ENCODE measurements around the gene OGG1.

Gene OGG1

GRCh38 chr3:9749645-9750555 lies at the start of gene OGG1:
OGG1 (plus strand) TSS chr3:9749952; CDS start chr3:9750287, 335 bp downstream.
- no peaks in the 10 kb centered on the region for H3K9me3 ChIP-seq (ENCODE audit: control insufficient read depth, low read depth, low read length)
- no peaks in the 10 kb centered on the region for H3K4me1 ChIP-seq (ENCODE audit: control insufficient read depth, low read depth, low read length)
- H3K9ac ChIP-seq (ENCODE audit: low read length) = peak within 1 kb of the TSS; percentile 62
- H3K27me3 ChIP-seq (ENCODE audit: control insufficient read depth, insufficient read depth, low read length) = no peaks in the 10 kb centered on the region
- H3K27ac ChIP-seq (ENCODE audit: low read length) = peak within 1 kb of the TSS; percentile 44
- H3K36me3 ChIP-seq (ENCODE audit: control insufficient read depth, low read depth, low read length) = peaks cover 46% of the 10 kb centered on the region
- peak within 1 kb of the TSS; percentile 80 for H3K4me3 ChIP-seq (ENCODE audit: low read length)

GRCh38 chr3:9700536-9700935 lies 49.2 kb upstream of the OGG1 start:
- Histone ChIP-seq H3K4me3 (ENCODE audit: low read length) (no peak overlapping the region), H3K36me3 (ENCODE audit: control insufficient read depth, low read depth, low read length) (no peaks in the 10 kb centered on the region)

GRCh38 chr3:9701006-9701405 lies 48.7 kb upstream of the OGG1 start:
- no peaks in the 10 kb centered on the region for H3K4me1 ChIP-seq (ENCODE audit: control insufficient read depth, low read depth, low read length)
- H3K27me3 ChIP-seq (ENCODE audit: control insufficient read depth, insufficient read depth, low read length) = peaks cover 16% of the 10 kb centered on the region
- no peaks in the 10 kb centered on the region for H3K9me3 ChIP-seq (ENCODE audit: control insufficient read depth, low read depth, low read length)
- no peak overlapping the region for H3K27ac ChIP-seq (ENCODE audit: low read length)
- no peak overlapping the region for H3K4me3 ChIP-seq (ENCODE audit: low read length)
- no peak overlapping the region for H3K9ac ChIP-seq (ENCODE audit: low read length)
- H3K36me3 ChIP-seq (ENCODE audit: control insufficient read depth, low read depth, low read length) = no peaks in the 10 kb centered on the region

More at GRCh38 chr3:9700536-9700935, 49.2 kb upstream of the OGG1 start:
- Histone ChIP-seq H3K9me3 (ENCODE audit: control insufficient read depth, low read depth, low read length) (no peaks in the 10 kb centered on the region), H3K27ac (ENCODE audit: low read length) (no peak overlapping the region), H3K27me3 (ENCODE audit: control insufficient read depth, insufficient read depth, low read length) (peaks cover 16% of the 10 kb centered on the region), H3K9ac (ENCODE audit: low read length) (no peak overlapping the region), H3K4me1 (ENCODE audit: control insufficient read depth, low read depth, low read length) (no peaks in the 10 kb centered on the region)

- no peaks in the 10 kb centered on the region for H3K4me1 ChIP-seq (ENCODE audit: control insufficient read depth, low read depth, low read length)
- no peaks in the 10 kb centered on the region for H3K36me3 ChIP-seq (ENCODE audit: control insufficient read depth, low read depth, low read length)
- H3K9me3 ChIP-seq (ENCODE audit: control insufficient read depth, low read depth, low read length) = no peaks in the 10 kb centered on the region
- no peak overlapping the region for H3K9ac ChIP-seq (ENCODE audit: low read length)
- H3K27ac ChIP-seq (ENCODE audit: low read length) = no peak overlapping the region
- H3K4me3 ChIP-seq (ENCODE audit: low read length) = no peak overlapping the region
- H3K27me3 ChIP-seq (ENCODE audit: control insufficient read depth, insufficient read depth, low read length) = peaks cover 16% of the 10 kb centered on the region
Measured at GRCh38 chr3:9701711-9702110, 48.0 kb upstream of the OGG1 start.

- H3K9ac ChIP-seq (ENCODE audit: low read length) = no peak overlapping the region
- no peaks in the 10 kb centered on the region for H3K9me3 ChIP-seq (ENCODE audit: control insufficient read depth, low read depth, low read length)
- no peaks in the 10 kb centered on the region for H3K36me3 ChIP-seq (ENCODE audit: control insufficient read depth, low read depth, low read length)
- no peak overlapping the region for H3K27ac ChIP-seq (ENCODE audit: low read length)
- no peak overlapping the region for H3K4me3 ChIP-seq (ENCODE audit: low read length)
- H3K27me3 ChIP-seq (ENCODE audit: control insufficient read depth, insufficient read depth, low read length) = peaks cover 16% of the 10 kb centered on the region
- H3K4me1 ChIP-seq (ENCODE audit: control insufficient read depth, low read depth, low read length) = no peaks in the 10 kb centered on the region
Measured at GRCh38 chr3:9703240-9703639, 46.5 kb upstream of the OGG1 start.

- Histone ChIP-seq H3K27ac (ENCODE audit: low read length) (no peak within 1 kb of the TSS), H3K9ac (ENCODE audit: low read length) (no peak within 1 kb of the TSS), H3K36me3 (ENCODE audit: control insufficient read depth, low read depth, low read length) (no peaks in the 10 kb centered on the region), H3K27me3 (ENCODE audit: control insufficient read depth, insufficient read depth, low read length) (peaks cover 16% of the 10 kb centered on the region), H3K9me3 (ENCODE audit: control insufficient read depth, low read depth, low read length) (no peaks in the 10 kb centered on the region), H3K4me1 (ENCODE audit: control insufficient read depth, low read depth, low read length) (no peaks in the 10 kb centered on the region), H3K4me3 (ENCODE audit: low read length) (peak within 1 kb of the TSS; percentile 61)
Measured at GRCh38 chr3:9703736-9704346, 45.9 kb upstream of the OGG1 start, which contains the start of gene CPNE9. CPNE9 (plus strand) TSS chr3:9703833; CDS start chr3:9703997, 164 bp downstream.

GRCh38 chr3:9704347-9705322 lies 45.1 kb upstream of the OGG1 start:
- Histone ChIP-seq H3K9ac (ENCODE audit: low read length) (no peak overlapping the region), H3K36me3 (ENCODE audit: control insufficient read depth, low read depth, low read length) (no peaks in the 10 kb centered on the region), H3K27me3 (ENCODE audit: control insufficient read depth, insufficient read depth, low read length) (peaks cover 16% of the 10 kb centered on the region), H3K4me3 (ENCODE audit: low read length) (peak overlapping the region; percentile 61), H3K4me1 (ENCODE audit: control insufficient read depth, low read depth, low read length) (no peaks in the 10 kb centered on the region), H3K27ac (ENCODE audit: low read length) (no peak overlapping the region), H3K9me3 (ENCODE audit: control insufficient read depth, low read depth, low read length) (no peaks in the 10 kb centered on the region)

- Histone ChIP-seq H3K9ac (ENCODE audit: low read length) (no peak overlapping the region), H3K36me3 (ENCODE audit: control insufficient read depth, low read depth, low read length) (no peaks in the 10 kb centered on the region), H3K27ac (ENCODE audit: low read length) (no peak overlapping the region), H3K9me3 (ENCODE audit: control insufficient read depth, low read depth, low read length) (no peaks in the 10 kb centered on the region), H3K4me1 (ENCODE audit: control insufficient read depth, low read depth, low read length) (no peaks in the 10 kb centered on the region), H3K4me3 (ENCODE audit: low read length) (no peak overlapping the region), H3K27me3 (ENCODE audit: control insufficient read depth, insufficient read depth, low read length) (no peaks in the 10 kb centered on the region)
Measured at GRCh38 chr3:9710174-9710739, 39.5 kb upstream of the OGG1 start.

GRCh38 chr3:9712415-9712814 lies 37.3 kb upstream of the OGG1 start:
- H3K27ac ChIP-seq (ENCODE audit: low read length) = no peak overlapping the region
- no peaks in the 10 kb centered on the region for H3K27me3 ChIP-seq (ENCODE audit: control insufficient read depth, insufficient read depth, low read length)
- H3K36me3 ChIP-seq (ENCODE audit: control insufficient read depth, low read depth, low read length) = no peaks in the 10 kb centered on the region
- no peak overlapping the region for H3K9ac ChIP-seq (ENCODE audit: low read length)
- H3K4me1 ChIP-seq (ENCODE audit: control insufficient read depth, low read depth, low read length) = no peaks in the 10 kb centered on the region
- no peaks in the 10 kb centered on the region for H3K9me3 ChIP-seq (ENCODE audit: control insufficient read depth, low read depth, low read length)
- no peak overlapping the region for H3K4me3 ChIP-seq (ENCODE audit: low read length)

GRCh38 chr3:9713142-9713541 lies 36.6 kb upstream of the OGG1 start:
- H3K9ac ChIP-seq (ENCODE audit: low read length) = no peak overlapping the region
- H3K27ac ChIP-seq (ENCODE audit: low read length) = no peak overlapping the region
- no peak overlapping the region for H3K4me3 ChIP-seq (ENCODE audit: low read length)
- no peaks in the 10 kb centered on the region for H3K4me1 ChIP-seq (ENCODE audit: control insufficient read depth, low read depth, low read length)
- no peaks in the 10 kb centered on the region for H3K36me3 ChIP-seq (ENCODE audit: control insufficient read depth, low read depth, low read length)
- H3K9me3 ChIP-seq (ENCODE audit: control insufficient read depth, low read depth, low read length) = no peaks in the 10 kb centered on the region
- H3K27me3 ChIP-seq (ENCODE audit: control insufficient read depth, insufficient read depth, low read length) = no peaks in the 10 kb centered on the region

GRCh38 chr3:9715136-9715535 lies 34.6 kb upstream of the OGG1 start:
- Histone ChIP-seq H3K4me3 (ENCODE audit: low read length) (no peak overlapping the region), H3K27ac (ENCODE audit: low read length) (no peak overlapping the region), H3K27me3 (ENCODE audit: control insufficient read depth, insufficient read depth, low read length) (no peaks in the 10 kb centered on the region), H3K9ac (ENCODE audit: low read length) (no peak overlapping the region), H3K4me1 (ENCODE audit: control insufficient read depth, low read depth, low read length) (no peaks in the 10 kb centered on the region), H3K36me3 (ENCODE audit: control insufficient read depth, low read depth, low read length) (no peaks in the 10 kb centered on the region), H3K9me3 (ENCODE audit: control insufficient read depth, low read depth, low read length) (no peaks in the 10 kb centered on the region)
